PC-3 (cell line): Measurements from ENCODE around the gene EXOSC6.
"Not testable (repeated sequence)": the region's sequence is repeated elsewhere in the genome, so short reads cannot be mapped to it uniquely, and the experiment has no call there.

Experiments used
- CTCF ChIP-seq: fragments of 300-600 bp; sonication (generic); conservative IDR thresholded peaks from 2 replicates; pipeline ENCODE4 v1.5.1; 2017; ENCODE audit warnings: antibody characterized with exemption, low read depth, mild to moderate bottlenecking, low read length
- EZH2 ChIP-seq: fragments of 300-600 bp; sonication (generic); IDR thresholded peaks from one replicate; pipeline ENCODE4 v1.6.1; 2017; ENCODE audit warnings: antibody characterized with exemption, mild to moderate bottlenecking, low read length; ENCODE audit not compliant: unreplicated experiment

GRCh38 chr16:70197611-70198010, 54.1 kb downstream of the EXOSC6 start:
- TF ChIP-seq CTCF, EZH2: not testable (repeated sequence)
